ENCODE results near the gene CLIC1.

CLIC1 gene

GRCh38 chr6:31725502-31726350 lies 10.6 kb downstream of the CLIC1 start:
- FAIRE-seq, result no peak
- no peak for TF ChIP-seq TAF1 (IDR thresholded peaks at IDR 0.05; ENCODE audit: borderline replicate concordance, low read depth, low read length)
- TF ChIP-seq POLR2AphosphoS5 (IDR thresholded peaks at IDR 0.05; ENCODE audit: low read depth, low read length), result no peak
- no peak for TF ChIP-seq POLR2A (IDR thresholded peaks at IDR 0.05; ENCODE audit: low read depth, low read length)
- DNase-seq (ENCODE audit: insufficient read length), result no peak

DNA sequence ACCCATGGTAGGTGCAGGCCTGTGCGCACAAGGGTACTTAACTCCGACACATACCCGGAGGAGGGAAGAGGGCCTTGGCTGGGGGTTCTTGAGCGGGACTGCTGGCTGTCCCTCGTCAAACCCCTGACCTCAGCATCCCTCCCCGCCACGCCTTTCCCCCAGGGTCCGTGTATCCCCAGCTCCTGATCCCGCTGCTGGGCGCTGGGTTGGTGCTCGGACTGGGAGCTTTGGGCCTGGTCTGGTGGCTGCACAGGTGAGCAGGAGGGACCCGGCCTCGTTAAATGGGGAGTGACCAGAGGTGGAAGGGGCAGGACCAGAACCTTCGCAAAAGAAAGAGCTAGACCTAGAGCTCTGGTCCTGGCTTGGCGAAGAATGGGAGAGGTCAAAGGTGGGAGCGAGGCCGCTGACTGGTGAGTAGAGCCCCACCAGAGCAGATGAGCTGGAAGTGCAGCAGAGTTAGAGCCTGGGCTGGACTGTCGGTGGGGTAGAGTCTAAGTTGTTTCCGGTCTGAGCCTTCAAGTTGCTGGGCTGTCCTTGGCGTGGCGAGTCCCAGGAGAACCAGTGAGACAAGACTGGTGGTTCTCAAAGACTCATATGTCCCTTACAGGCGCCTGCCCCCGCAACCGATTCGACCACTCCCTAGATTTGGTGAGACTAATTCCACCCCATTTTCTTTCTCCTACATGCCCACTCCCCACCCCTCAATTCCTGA lies 12.2 kb downstream of the CLIC1 start:
- DNase-seq (ENCODE audit: insufficient read length), result no peak
- TF ChIP-seq POLR2AphosphoS5 (IDR thresholded peaks at IDR 0.05; ENCODE audit: low read depth, low read length), result no peak
- no peak for FAIRE-seq

GRCh38 chr6:31723245-31723979 lies 12.9 kb downstream of the CLIC1 start, which contains the start of gene MPIG6B:
TSS of gene MPIG6B (plus strand) at chr6:31723373. CDS start at chr6:31723384, 11 bp downstream.
- FAIRE-seq (no peak), DNase-seq (ENCODE audit: insufficient read length) (no peak)
- no peak for TF ChIP-seq TAF1 (IDR thresholded peaks at IDR 0.05; ENCODE audit: borderline replicate concordance, low read depth, low read length)
- no peak for TF ChIP-seq POLR2AphosphoS5 (IDR thresholded peaks at IDR 0.05; ENCODE audit: low read depth, low read length)

GRCh38 chr6:31722173-31722572 lies 14.2 kb downstream of the CLIC1 start:
- DNase-seq (ENCODE audit: insufficient read length) (no peak), FAIRE-seq (no peak)
- TF ChIP-seq POLR2A (IDR thresholded peaks at IDR 0.05; ENCODE audit: low read depth, low read length), result no peak
- TF ChIP-seq POLR2AphosphoS5 (IDR thresholded peaks at IDR 0.05; ENCODE audit: low read depth, low read length), result no peak
- no peak for TF ChIP-seq TAF1 (IDR thresholded peaks at IDR 0.05; ENCODE audit: borderline replicate concordance, low read depth, low read length)

DNA sequence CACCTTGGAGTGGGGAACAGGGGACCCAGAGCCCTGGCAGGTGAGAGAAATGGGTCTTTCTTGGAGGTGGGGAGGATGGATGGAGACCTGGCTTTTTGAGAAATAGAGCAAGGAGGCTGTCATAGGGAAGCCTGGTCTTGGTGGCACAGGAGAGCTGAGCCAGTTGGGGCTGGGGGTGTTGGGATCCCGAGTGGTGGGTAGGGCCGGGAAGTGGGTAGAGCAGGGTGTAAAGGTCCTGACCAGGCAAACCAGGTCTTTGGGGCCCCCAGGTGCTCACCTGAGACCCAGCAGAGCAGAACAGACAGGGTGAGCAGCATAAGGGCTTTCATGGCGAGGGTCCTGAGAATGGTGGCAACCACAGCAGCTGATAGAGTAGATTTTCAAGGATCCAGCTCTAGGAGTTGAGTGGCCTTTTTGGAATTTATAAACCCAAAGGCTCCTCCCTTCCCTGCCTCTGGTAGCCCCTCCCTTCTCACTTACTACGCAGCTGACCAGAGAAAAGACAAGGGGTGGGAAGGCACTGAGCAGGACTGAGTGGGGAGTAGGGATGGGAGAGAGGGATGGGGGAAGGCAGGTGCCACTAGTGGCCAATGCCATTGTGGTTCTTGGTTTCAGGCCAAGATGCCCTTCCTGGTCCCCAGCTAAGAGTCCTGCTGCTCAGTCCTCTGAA lies 14.8 kb downstream of the CLIC1 start, which contains the start of gene LY6G6C:
LY6G6C (minus strand) TSS at position 396 of the 670 bp plus-strand sequence; CDS start at position 329, 67 bp downstream.
- DNase-seq (ENCODE audit: insufficient read length) (no peak), FAIRE-seq (no peak)

DNA sequence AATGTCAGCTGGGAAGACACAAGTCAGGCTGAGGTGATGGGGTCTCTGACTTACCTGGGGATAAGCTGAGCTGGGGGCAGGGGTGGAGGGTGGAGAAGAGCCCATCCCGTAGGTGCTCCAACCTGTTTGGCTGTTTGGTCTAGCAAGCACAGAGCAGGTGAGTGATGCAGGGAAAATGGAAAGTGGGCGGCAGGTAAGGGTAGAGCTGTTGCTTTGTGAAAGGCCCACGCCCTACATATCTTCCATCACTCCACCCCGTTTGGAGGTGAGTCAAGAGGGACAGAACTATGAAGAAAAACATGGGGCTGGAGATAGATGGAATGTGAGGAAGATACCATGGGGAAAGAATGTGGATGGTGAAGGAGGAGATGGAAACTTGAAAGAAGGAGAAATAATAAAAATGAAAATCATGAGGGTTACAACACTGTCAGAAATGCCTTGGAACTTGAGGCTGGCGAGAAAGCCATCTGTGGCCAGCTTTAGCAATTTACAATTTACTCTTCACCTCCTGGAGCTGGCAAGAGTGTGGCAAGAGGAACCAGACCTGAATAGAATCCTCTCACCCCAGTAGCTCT lies 16.0 kb downstream of the CLIC1 start:
- DNase-seq (ENCODE audit: insufficient read length) (no peak), FAIRE-seq (no peak)
- TF ChIP-seq POLR2A (IDR thresholded peaks at IDR 0.05; ENCODE audit: low read depth, low read length) (no peak), POLR2AphosphoS5 (IDR thresholded peaks at IDR 0.05; ENCODE audit: low read depth, low read length) (no peak), TAF1 (IDR thresholded peaks at IDR 0.05; ENCODE audit: borderline replicate concordance, low read depth, low read length) (no peak)

More for the DNA sequence above, 14.8 kb downstream of the CLIC1 start, which contains the start of gene LY6G6C:
- no peak for TF ChIP-seq POLR2AphosphoS5 (IDR thresholded peaks at IDR 0.05; ENCODE audit: low read depth, low read length)
- no peak for TF ChIP-seq POLR2A (IDR thresholded peaks at IDR 0.05; ENCODE audit: low read depth, low read length)
- TF ChIP-seq TAF1 (IDR thresholded peaks at IDR 0.05; ENCODE audit: borderline replicate concordance, low read depth, low read length), result no peak

GRCh38 chr6:31719001-31719400 lies 17.3 kb downstream of the CLIC1 start:
- TF ChIP-seq TAF1 (IDR thresholded peaks at IDR 0.05; ENCODE audit: borderline replicate concordance, low read depth, low read length) (no peak), POLR2AphosphoS5 (IDR thresholded peaks at IDR 0.05; ENCODE audit: low read depth, low read length) (no peak), POLR2A (IDR thresholded peaks at IDR 0.05; ENCODE audit: low read depth, low read length) (no peak)
- no peak for DNase-seq (ENCODE audit: insufficient read length)
- no peak for FAIRE-seq

GRCh38 chr6:31718265-31718664 lies 18.1 kb downstream of the CLIC1 start:
- no peak for DNase-seq (ENCODE audit: insufficient read length)
- TF ChIP-seq POLR2A (IDR thresholded peaks at IDR 0.05; ENCODE audit: low read depth, low read length) (no peak), POLR2AphosphoS5 (IDR thresholded peaks at IDR 0.05; ENCODE audit: low read depth, low read length) (no peak), TAF1 (IDR thresholded peaks at IDR 0.05; ENCODE audit: borderline replicate concordance, low read depth, low read length) (no peak)
- no peak for FAIRE-seq

GRCh38 chr6:31717499-31718222 lies 18.7 kb downstream of the CLIC1 start:
- DNase-seq (ENCODE audit: insufficient read length), result no peak
- no peak for TF ChIP-seq TAF1 (IDR thresholded peaks at IDR 0.05; ENCODE audit: borderline replicate concordance, low read depth, low read length)
- TF ChIP-seq POLR2AphosphoS5 (IDR thresholded peaks at IDR 0.05; ENCODE audit: low read depth, low read length), result no peak
- TF ChIP-seq POLR2A (IDR thresholded peaks at IDR 0.05; ENCODE audit: low read depth, low read length), result no peak
- FAIRE-seq, result no peak
